Panc1 (cell line): ENCODE data around the gene TEX50.

Experiments used
- CTCF ChIP-seq: fragments of 450-650 bp; IDR thresholded peaks from 2 replicates; pipeline ENCODE4 v1.5.1; 2017; ENCODE audit warnings: mild to moderate bottlenecking
- POLR2AphosphoS5 ChIP-seq: IDR thresholded peaks from 2 replicates; pipeline ENCODE4 v1.6.1; 2012; ENCODE audit warnings: mild to moderate bottlenecking, low read depth, low read length, moderate library complexity
- SIN3A ChIP-seq: IDR thresholded peaks from 2 replicates; pipeline ENCODE4 v1.6.1; 2012; ENCODE audit warnings: low read depth, mild to moderate bottlenecking, low read length, moderate library complexity, borderline replicate concordance; ENCODE audit not compliant: insufficient read depth
- TCF7L2 ChIP-seq: IDR thresholded peaks from 2 replicates; pipeline ENCODE4 v1.6.1; 2011; ENCODE audit warnings: mild to moderate bottlenecking, low read depth, low read length, inconsistent platforms
- TF ChIP-seq, protein P1 (sequence below), 2 experiments: IDR thresholded peaks; 2 replicates each; pipeline ENCODE4 v1.6.1; 2011 to 2012; ENCODE audit warnings: low read depth in 2 of 2, control low read depth in 1 of 2, low read length in 1 of 2, mild to moderate bottlenecking in 1 of 2, moderate library complexity in 1 of 2; ENCODE audit not compliant: insufficient read depth in 1 of 2

DNA sequence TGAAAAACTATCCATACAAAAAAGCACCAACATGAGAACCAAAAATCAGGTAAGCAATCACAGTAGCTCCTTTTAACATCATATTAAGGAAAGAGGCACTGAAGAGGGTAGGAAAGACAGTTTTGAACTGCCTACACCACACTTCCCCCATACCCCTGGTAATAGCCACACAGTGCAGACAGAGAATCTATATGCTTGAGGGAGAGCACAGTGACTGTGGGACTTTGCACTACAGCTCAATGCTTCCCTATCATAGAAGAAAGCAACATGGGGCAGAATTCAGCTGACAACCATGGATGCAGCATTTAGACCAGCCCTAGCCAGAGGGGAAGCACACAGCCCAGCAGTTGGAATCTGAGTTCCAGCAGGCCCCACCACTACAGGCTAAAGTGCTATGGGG, 7.9 kb upstream of the TEX50 start:
- no peak for TF ChIP-seq POLR2AphosphoS5
- no peak for TF ChIP-seq CTCF
- TF ChIP-seq, protein P1, sequence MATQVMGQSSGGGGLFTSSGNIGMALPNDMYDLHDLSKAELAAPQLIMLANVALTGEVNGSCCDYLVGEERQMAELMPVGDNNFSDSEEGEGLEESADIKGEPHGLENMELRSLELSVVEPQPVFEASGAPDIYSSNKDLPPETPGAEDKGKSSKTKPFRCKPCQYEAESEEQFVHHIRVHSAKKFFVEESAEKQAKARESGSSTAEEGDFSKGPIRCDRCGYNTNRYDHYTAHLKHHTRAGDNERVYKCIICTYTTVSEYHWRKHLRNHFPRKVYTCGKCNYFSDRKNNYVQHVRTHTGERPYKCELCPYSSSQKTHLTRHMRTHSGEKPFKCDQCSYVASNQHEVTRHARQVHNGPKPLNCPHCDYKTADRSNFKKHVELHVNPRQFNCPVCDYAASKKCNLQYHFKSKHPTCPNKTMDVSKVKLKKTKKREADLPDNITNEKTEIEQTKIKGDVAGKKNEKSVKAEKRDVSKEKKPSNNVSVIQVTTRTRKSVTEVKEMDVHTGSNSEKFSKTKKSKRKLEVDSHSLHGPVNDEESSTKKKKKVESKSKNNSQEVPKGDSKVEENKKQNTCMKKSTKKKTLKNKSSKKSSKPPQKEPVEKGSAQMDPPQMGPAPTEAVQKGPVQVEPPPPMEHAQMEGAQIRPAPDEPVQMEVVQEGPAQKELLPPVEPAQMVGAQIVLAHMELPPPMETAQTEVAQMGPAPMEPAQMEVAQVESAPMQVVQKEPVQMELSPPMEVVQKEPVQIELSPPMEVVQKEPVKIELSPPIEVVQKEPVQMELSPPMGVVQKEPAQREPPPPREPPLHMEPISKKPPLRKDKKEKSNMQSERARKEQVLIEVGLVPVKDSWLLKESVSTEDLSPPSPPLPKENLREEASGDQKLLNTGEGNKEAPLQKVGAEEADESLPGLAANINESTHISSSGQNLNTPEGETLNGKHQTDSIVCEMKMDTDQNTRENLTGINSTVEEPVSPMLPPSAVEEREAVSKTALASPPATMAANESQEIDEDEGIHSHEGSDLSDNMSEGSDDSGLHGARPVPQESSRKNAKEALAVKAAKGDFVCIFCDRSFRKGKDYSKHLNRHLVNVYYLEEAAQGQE (IDR thresholded peaks at IDR 0.05; ENCODE audit: insufficient read depth in 1 of 2, low read depth in 2 of 2, low read length in 1 of 2): no peak
- no peak for TF ChIP-seq TCF7L2
- TF ChIP-seq SIN3A: no peak
